SW480 (cell line): ENCODE measurements around the gene RABL6.
"Not testable (repeated sequence)": the region's sequence is repeated elsewhere in the genome, so short reads cannot be mapped to it uniquely, and the experiment has no call there.

Source experiments
- DNase-seq: peaks from one replicate; pipeline ENCODE4 v3.0.0-alpha.2; 2016; ENCODE audit warnings: low spot score

Gene RABL6

GRCh38 chr9:136835162-136835931, 27.6 kb downstream of the RABL6 start:
- no peak for DNase-seq

- no peak for DNase-seq
Measured at GRCh38 chr9:136835932-136836904, 28.5 kb downstream of the RABL6 start.

- DNase-seq = no peak
Measured at GRCh38 chr9:136837146-136837855, 29.6 kb downstream of the RABL6 start.

- DNase-seq = not testable (repeated sequence)
Measured at GRCh38 chr9:136837856-136838277, 30.1 kb downstream of the RABL6 start.

- DNase-seq = no peak
Measured at GRCh38 chr9:136838314-136839228, 30.8 kb downstream of the RABL6 start.

- DNase-seq = no peak
Measured at GRCh38 chr9:136839229-136840139, 31.7 kb downstream of the RABL6 start.

- DNase-seq = no peak
Measured at GRCh38 chr9:136840140-136840876, 32.6 kb downstream of the RABL6 start.

GRCh38 chr9:136840877-136841645, 33.3 kb downstream of the RABL6 start:
- DNase-seq = peak; percentile 86

GRCh38 chr9:136841646-136842379, 34.1 kb downstream of the RABL6 start:
- DNase-seq = peak; percentile 65

- DNase-seq = peak; percentile 70
Measured at GRCh38 chr9:136842380-136842948, 34.7 kb downstream of the RABL6 start, which contains the start of gene AJM1. AJM1 (plus strand) TSS chr9:136842478; CDS start chr9:136844415, 1,937 bp downstream.

GRCh38 chr9:136843159-136843800, 35.5 kb downstream of the RABL6 start:
- DNase-seq = not testable (repeated sequence)

GRCh38 chr9:136843801-136844740, 36.3 kb downstream of the RABL6 start:
- DNase-seq = not testable (repeated sequence)

- no peak for DNase-seq
Measured at GRCh38 chr9:136844761-136845464, 37.2 kb downstream of the RABL6 start.

GRCh38 chr9:136845465-136846260, 37.9 kb downstream of the RABL6 start:
- no peak for DNase-seq
